HUES6 (cell line): Measurements from ENCODE around the gene PTPRC.

Experiments used
- H3K27ac ChIP-seq: 2 replicates; pipeline ENCODE4 v1.7.0; 2013; ENCODE audit warnings: low read depth, mild to moderate bottlenecking, low read length, inconsistent platforms
- H3K27me3 ChIP-seq: 2 replicates; pipeline ENCODE4 v1.6.1; 2013; ENCODE audit warnings: low read length; ENCODE audit not compliant: control insufficient read depth, insufficient read depth
- H3K36me3 ChIP-seq: 2 replicates; pipeline ENCODE4 v1.6.1; 2013; ENCODE audit warnings: low read length; ENCODE audit not compliant: control insufficient read depth, insufficient read depth
- H3K4me1 ChIP-seq: 2 replicates; pipeline ENCODE4 v1.6.1; 2013; ENCODE audit warnings: low read length; ENCODE audit not compliant: control insufficient read depth, insufficient read depth
- H3K4me3 ChIP-seq: 2 replicates; pipeline ENCODE4 v1.5.1; 2013; ENCODE audit warnings: low read depth, low read length
- H3K9ac ChIP-seq: one replicate; pipeline ENCODE4 v1.6.1; 2013; ENCODE audit warnings: mild to moderate bottlenecking, low read length
- H3K9me3 ChIP-seq: 2 replicates; pipeline ENCODE4 v1.6.1; 2013; ENCODE audit warnings: low read depth, low read length; ENCODE audit not compliant: control insufficient read depth, insufficient read depth

The PTPRC gene

GRCh38 chr1:198620951-198621824 is 17.7 kb upstream of the PTPRC start:
- Histone ChIP-seq H3K36me3 (no peaks in the 10 kb centered on the region), H3K27ac (no peak overlapping the region), H3K4me1 (no peaks in the 10 kb centered on the region), H3K9ac (no peak overlapping the region), H3K4me3 (no peak overlapping the region), H3K9me3 (no peaks in the 10 kb centered on the region), H3K27me3 (no peaks in the 10 kb centered on the region)

GRCh38 chr1:198622001-198622400 is 16.8 kb upstream of the PTPRC start:
- Histone ChIP-seq H3K4me3 (no peak overlapping the region), H3K27me3 (no peaks in the 10 kb centered on the region), H3K27ac (no peak overlapping the region), H3K4me1 (no peaks in the 10 kb centered on the region), H3K9me3 (no peaks in the 10 kb centered on the region), H3K36me3 (no peaks in the 10 kb centered on the region), H3K9ac (no peak overlapping the region)

DNA sequence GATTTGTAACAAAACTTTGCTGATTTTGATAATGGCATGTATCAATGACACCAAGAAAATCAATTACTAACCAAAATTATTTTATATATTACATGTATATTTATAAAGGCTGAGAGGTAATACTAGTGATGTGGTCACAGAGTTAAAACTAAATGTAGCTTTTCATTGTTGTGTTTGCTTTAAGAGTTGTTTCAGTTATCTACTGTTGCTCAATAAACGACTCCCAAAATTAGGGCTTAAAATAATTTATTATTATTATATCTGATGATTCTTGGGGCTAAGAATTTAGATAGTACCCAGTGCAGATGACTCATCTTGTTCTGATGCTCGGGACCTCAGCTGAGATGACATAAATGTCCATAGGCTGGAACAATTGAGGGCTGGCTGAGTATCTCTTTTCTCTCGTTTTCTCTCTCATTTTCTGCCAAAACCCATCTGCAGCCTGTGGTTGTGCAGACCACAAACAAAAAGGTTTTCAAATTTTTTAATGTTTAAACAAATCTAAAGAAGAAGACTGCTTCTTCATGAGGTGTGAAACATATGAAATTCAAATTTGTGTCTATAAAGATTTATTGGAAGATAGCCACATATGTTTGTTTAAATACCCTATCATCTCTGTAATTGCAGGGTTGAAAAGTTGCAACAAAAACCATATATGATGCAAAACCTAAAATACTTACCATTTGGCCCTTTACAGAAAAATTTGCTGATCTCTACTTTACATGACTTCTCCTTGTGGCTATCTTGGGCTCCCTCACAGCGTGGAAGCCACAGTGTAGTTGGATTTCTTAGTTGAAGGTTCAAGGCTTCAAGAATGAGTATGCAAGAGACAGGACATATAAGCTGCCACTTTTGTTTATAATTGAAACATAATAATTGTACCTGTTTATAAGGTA is 14.8 kb upstream of the PTPRC start:
- Histone ChIP-seq H3K27me3 (no peaks in the 10 kb centered on the region), H3K4me3 (no peak overlapping the region), H3K27ac (no peak overlapping the region), H3K9me3 (no peaks in the 10 kb centered on the region), H3K36me3 (no peaks in the 10 kb centered on the region), H3K4me1 (no peaks in the 10 kb centered on the region), H3K9ac (no peak overlapping the region)

DNA sequence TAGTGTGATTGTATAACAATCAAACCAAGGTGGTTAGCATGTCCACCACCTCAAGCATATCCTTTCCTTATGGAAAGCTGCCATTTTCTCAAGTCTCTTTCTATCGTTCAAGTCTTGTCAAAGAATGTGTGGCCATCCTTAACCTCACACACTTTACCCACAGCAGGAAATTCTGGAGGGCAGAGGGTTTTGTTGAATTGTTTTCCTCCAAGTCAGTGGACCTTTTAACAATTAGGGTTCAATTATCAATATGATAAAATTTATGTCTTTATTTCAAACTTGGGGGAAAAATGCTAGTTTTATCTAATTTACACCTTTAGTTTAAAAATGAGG is 14.2 kb upstream of the PTPRC start:
- no peaks in the 10 kb centered on the region for H3K9me3 ChIP-seq

DNA sequence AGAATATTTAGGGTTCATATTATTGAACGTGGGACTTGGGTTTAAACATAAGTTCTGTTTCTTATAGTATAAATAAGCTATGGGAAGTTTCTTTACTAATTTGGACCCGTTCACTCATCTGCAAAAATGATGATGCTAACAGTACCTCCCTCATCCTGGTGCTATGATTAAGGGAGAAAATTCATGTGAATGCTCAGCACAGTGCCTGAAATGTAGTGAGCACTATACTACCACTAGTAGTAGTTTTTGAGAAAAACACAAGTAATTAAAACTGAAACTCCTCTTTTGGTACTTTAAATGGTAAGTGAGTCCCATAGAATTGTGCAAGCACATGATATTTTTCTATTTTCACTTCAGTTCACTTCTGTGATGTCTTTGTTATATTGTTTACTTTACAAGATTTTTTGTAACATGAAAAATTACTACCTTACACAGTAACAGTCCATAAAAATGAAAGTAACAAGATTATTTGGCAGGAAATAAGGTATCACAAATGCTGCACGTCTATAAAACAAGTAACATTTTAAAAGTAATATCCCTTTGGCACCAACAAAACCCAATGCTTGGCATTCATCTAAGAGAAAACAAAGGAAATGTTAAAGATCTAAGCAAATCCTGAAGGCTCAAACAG is 11.3 kb upstream of the PTPRC start:
- Histone ChIP-seq H3K9me3 (no peaks in the 10 kb centered on the region), H3K27ac (no peak overlapping the region)

More for the DNA sequence above, 14.2 kb upstream of the PTPRC start:
- Histone ChIP-seq H3K36me3 (no peaks in the 10 kb centered on the region), H3K9ac (no peak overlapping the region), H3K27me3 (no peaks in the 10 kb centered on the region), H3K27ac (no peak overlapping the region), H3K4me3 (no peak overlapping the region), H3K4me1 (no peaks in the 10 kb centered on the region)

GRCh38 chr1:198628067-198628455 is 10.8 kb upstream of the PTPRC start:
- Histone ChIP-seq H3K4me1 (no peaks in the 10 kb centered on the region), H3K9ac (no peak overlapping the region), H3K27ac (no peak overlapping the region)

More for the DNA sequence above, 11.3 kb upstream of the PTPRC start:
- H3K36me3 ChIP-seq, result no peaks in the 10 kb centered on the region
- no peak overlapping the region for H3K4me3 ChIP-seq
- H3K9ac ChIP-seq, result no peak overlapping the region
- H3K27me3 ChIP-seq, result no peaks in the 10 kb centered on the region
- no peaks in the 10 kb centered on the region for H3K4me1 ChIP-seq

DNA sequence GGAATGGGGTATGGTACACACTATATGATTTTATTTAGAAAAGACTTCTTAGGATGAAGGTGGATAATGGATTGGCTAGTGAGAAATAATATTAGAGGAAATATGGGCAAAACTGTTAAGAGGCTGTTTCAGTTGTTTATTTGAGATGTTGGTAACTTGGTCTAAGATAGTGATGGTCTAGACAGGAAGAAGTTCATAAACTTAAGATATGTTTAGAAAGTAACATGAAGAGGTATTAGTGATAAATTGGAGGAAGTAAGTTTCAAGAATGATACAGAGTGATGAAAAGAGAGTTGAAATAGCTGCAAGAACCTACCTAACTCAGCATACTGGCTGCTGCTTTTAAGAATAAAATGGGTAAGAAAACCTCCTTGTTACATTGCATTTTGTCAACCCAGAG is 9.2 kb upstream of the PTPRC start:
- H3K9ac ChIP-seq, result no peak overlapping the region
- no peaks in the 10 kb centered on the region for H3K4me1 ChIP-seq
- H3K9me3 ChIP-seq, result no peaks in the 10 kb centered on the region
- no peaks in the 10 kb centered on the region for H3K27me3 ChIP-seq
- no peaks in the 10 kb centered on the region for H3K36me3 ChIP-seq
- H3K4me3 ChIP-seq, result no peak overlapping the region
- H3K27ac ChIP-seq, result no peak overlapping the region

More at GRCh38 chr1:198628067-198628455, 10.8 kb upstream of the PTPRC start:
- no peak overlapping the region for H3K4me3 ChIP-seq
- H3K9me3 ChIP-seq, result no peaks in the 10 kb centered on the region
- H3K27me3 ChIP-seq, result no peaks in the 10 kb centered on the region
- H3K36me3 ChIP-seq, result no peaks in the 10 kb centered on the region

GRCh38 chr1:198630863-198631262 is 8.0 kb upstream of the PTPRC start:
- Histone ChIP-seq H3K27me3 (no peaks in the 10 kb centered on the region), H3K9ac (no peak overlapping the region), H3K4me3 (no peak overlapping the region), H3K9me3 (no peaks in the 10 kb centered on the region), H3K36me3 (no peaks in the 10 kb centered on the region), H3K4me1 (no peaks in the 10 kb centered on the region), H3K27ac (no peak overlapping the region)

DNA sequence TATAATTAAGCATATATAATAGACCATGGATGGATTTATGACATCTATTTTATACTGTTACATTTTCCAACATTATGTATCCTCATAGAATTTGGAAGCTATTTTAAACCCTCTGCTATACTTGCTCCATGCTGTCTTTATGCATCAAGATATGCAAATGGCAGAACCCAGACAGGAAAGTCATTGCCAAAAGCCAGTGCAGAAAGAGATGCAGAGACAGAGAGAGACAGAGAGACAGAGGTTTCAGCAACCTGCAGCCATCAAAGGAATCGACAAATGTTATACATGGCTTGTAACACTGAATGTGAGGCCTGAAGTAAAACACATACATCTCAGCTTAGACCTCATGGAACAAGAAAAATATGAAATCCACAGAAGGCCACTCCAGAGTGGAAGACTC is 7.5 kb upstream of the PTPRC start:
- Histone ChIP-seq H3K4me1 (no peaks in the 10 kb centered on the region), H3K9me3 (no peaks in the 10 kb centered on the region), H3K27ac (no peak overlapping the region), H3K36me3 (no peaks in the 10 kb centered on the region), H3K9ac (no peak overlapping the region), H3K4me3 (no peak overlapping the region), H3K27me3 (no peaks in the 10 kb centered on the region)

- Histone ChIP-seq H3K36me3 (no peaks in the 10 kb centered on the region), H3K4me3 (no peak overlapping the region), H3K9me3 (no peaks in the 10 kb centered on the region), H3K9ac (no peak overlapping the region), H3K27ac (no peak overlapping the region), H3K27me3 (no peaks in the 10 kb centered on the region), H3K4me1 (no peaks in the 10 kb centered on the region)
Measured at GRCh38 chr1:198632007-198632406, 6.8 kb upstream of the PTPRC start.

GRCh38 chr1:198633675-198634121 is 5.1 kb upstream of the PTPRC start:
- H3K9ac ChIP-seq, result no peak overlapping the region
- H3K4me1 ChIP-seq, result no peaks in the 10 kb centered on the region
- no peaks in the 10 kb centered on the region for H3K27me3 ChIP-seq
- no peaks in the 10 kb centered on the region for H3K9me3 ChIP-seq
- no peak overlapping the region for H3K4me3 ChIP-seq
- H3K27ac ChIP-seq, result no peak overlapping the region
- no peaks in the 10 kb centered on the region for H3K36me3 ChIP-seq
